NT2/D1 (cell line): ENCODE data around the gene OR2Z1.

ENCODE experiments used
- SUZ12 ChIP-seq: IDR thresholded peaks from 2 replicates; pipeline ENCODE4 v1.6.1; 2011; ENCODE audit not compliant: insufficient read length, insufficient read depth; ENCODE audit errors: extremely low read depth
- YY1 ChIP-seq: IDR thresholded peaks from 2 replicates; pipeline ENCODE4 v1.6.1; 2011; ENCODE audit not compliant: insufficient read length, insufficient read depth
- ZNF274 ChIP-seq: IDR thresholded peaks from 2 replicates; pipeline ENCODE4 v1.6.1; 2011; ENCODE audit warnings: mild to moderate bottlenecking, low read depth, low read length

DNA sequence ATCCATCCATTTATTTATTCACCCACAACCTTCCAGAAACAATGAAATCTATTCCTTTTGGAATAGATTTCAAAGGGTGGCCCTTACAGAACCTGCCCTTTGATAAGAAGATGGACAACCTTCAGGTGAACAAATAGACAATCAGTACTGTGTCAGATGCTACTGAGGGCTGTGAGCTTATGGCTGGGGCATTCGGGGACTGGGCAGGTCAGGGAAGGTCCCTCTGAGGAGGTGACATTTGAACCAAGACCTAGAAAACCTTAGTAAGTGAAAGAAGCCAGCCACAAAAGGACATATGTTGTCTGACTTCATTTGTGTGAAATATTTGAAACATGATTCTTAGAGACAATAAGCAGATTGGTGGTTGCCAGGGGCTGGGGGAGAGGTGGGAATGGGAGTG lies 38.5 kb upstream of the OR2Z1 start:
- TF ChIP-seq ZNF274: no peak
- no peak for TF ChIP-seq YY1
- no peak for TF ChIP-seq SUZ12
